Fibroblast of lung (primary cell): ENCODE measurements around the gene RSPH9. TPM values are rescaled to one million over a fixed set of nuclear protein-coding genes. Genes with fewer than 3 reads are reported as not detected.

Source experiments
- DNase-seq, 2 donors: peaks; one replicate each; pipeline versions ENCODE4 v3.0.0 to v3.0.0-alpha.2; 2010; ENCODE audit warnings: low read depth in 2 of 2
- H2AFZ ChIP-seq: 2 replicates; pipeline ENCODE4 v1.5.1; 2012; ENCODE audit warnings: low read length, control low read depth, inconsistent platforms
- H3K27ac ChIP-seq: 2 replicates; pipeline ENCODE4 v1.5.1; 2011; ENCODE audit warnings: low read length, control low read depth; ENCODE audit not compliant: insufficient read depth
- H3K27me3 ChIP-seq: 2 replicates; pipeline ENCODE4 v1.5.1; 2011; ENCODE audit warnings: mild to moderate bottlenecking, low read length; ENCODE audit not compliant: control insufficient read depth, insufficient read depth
- H3K36me3 ChIP-seq: 2 replicates; pipeline ENCODE4 v1.5.1; 2011; ENCODE audit warnings: low read length; ENCODE audit not compliant: control insufficient read depth, insufficient read depth
- H3K4me1 ChIP-seq: 2 replicates; pipeline ENCODE4 v1.5.1; 2011; ENCODE audit warnings: low read length; ENCODE audit not compliant: control insufficient read depth, insufficient read depth; ENCODE audit errors: extremely low read depth
- H3K4me2 ChIP-seq: 2 replicates; pipeline ENCODE4 v1.5.1; 2011; ENCODE audit warnings: low read length, control low read depth; ENCODE audit not compliant: insufficient read depth; ENCODE audit errors: extremely low read depth
- H3K4me3 ChIP-seq, 4 experiments: fragments of 200-600 bp in 1 of 4; sonication (generic) in 1 of 4; replicated peaks in 1 of 4; 2 replicates each; pipeline ENCODE4 v1.5.1; 2011 to 2016; ENCODE audit warnings: low read length in 4 of 4, low read depth in 3 of 4, mild to moderate bottlenecking in 3 of 4, control low read depth in 2 of 4, inconsistent platforms in 1 of 4, mixed read lengths in 1 of 4; ENCODE audit not compliant: insufficient read depth in 1 of 4; ENCODE audit errors: control extremely low read depth in 1 of 4
- H3K79me2 ChIP-seq: 2 replicates; pipeline ENCODE4 v1.5.1; 2012; ENCODE audit warnings: mild to moderate bottlenecking, low read length, inconsistent platforms; ENCODE audit not compliant: control insufficient read depth, insufficient read depth
- H3K9ac ChIP-seq: 2 replicates; pipeline ENCODE4 v1.5.1; 2011; ENCODE audit warnings: mild to moderate bottlenecking, low read length, control low read depth; ENCODE audit not compliant: insufficient read depth
- H3K9me3 ChIP-seq: 2 replicates; pipeline ENCODE4 v1.5.1; 2012; ENCODE audit warnings: low read depth, low read length; ENCODE audit not compliant: control insufficient read depth, insufficient read depth
- H4K20me1 ChIP-seq: 2 replicates; pipeline ENCODE4 v1.5.1; 2011; ENCODE audit warnings: low read length; ENCODE audit not compliant: control insufficient read depth, insufficient read depth; ENCODE audit errors: extremely low read depth
- EZH2 ChIP-seq: IDR thresholded peaks from 2 replicates; pipeline ENCODE4 v1.5.1; 2012; ENCODE audit warnings: low read length, control low read depth, mild to moderate bottlenecking; ENCODE audit errors: missing control alignments
- polyA plus RNA-seq, 2 donors: library from polyadenylated mRNA; depleted of rRNA in 1 of 2; stranded (reverse) in 1 of 2; unstranded in 1 of 2; fragments of >200 nt; gene quantifications; 2 replicates each; pipeline ENCODE4 v1.2.1, GENCODE V29; 2011 to 2012; ENCODE audit warnings: missing spikeins in 1 of 2
- total RNA-seq: library from RNA; depleted of rRNA; stranded (reverse); fragments of >200 nt; gene quantifications from 2 replicates; pipeline ENCODE4 v1.2.1, GENCODE V29; 2014
- TF ChIP-seq, protein P1 (sequence below), 2 donors: IDR thresholded peaks in 1 of 2; conservative IDR thresholded peaks in 1 of 2; 1 replicate in 1 of 2; 2 replicates in 1 of 2; pipeline ENCODE4 v1.5.1; 2011 to 2012; ENCODE audit warnings: low read length in 2 of 2, control low read depth in 1 of 2, inconsistent platforms in 1 of 2, low read depth in 1 of 2, mild to moderate bottlenecking in 1 of 2

RSPH9 gene
- total and polyA plus RNA-seq, 2 donors (not counting 1 experiment from before 2014, with no cell fraction given): 0.87 to 1.7 TPM

DNA sequence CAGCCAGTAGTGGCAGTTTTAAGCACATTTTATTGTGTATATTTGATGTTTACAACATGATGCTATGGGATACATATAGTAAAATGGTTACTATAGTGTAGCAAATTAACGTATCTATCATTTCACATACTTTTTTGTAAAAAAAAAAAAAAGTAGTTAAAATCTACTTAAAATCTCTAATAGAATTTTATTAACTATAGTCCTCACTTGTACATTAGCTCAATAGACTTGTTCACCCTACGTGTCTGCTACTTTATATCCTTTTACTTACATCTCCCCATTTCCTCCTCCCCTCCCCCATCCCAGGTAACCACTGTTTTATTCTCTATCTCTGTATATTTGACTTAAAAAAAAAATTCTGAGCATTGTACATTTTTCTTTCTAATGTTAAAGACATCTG is 38.8 kb upstream of the RSPH9 start:
- no peak overlapping the region for H2AFZ ChIP-seq
- H3K4me2 ChIP-seq: no peak overlapping the region
- H3K27me3 ChIP-seq: no peaks in the 10 kb centered on the region
- no peaks in the 10 kb centered on the region for H4K20me1 ChIP-seq
- H3K9me3 ChIP-seq: no peaks in the 10 kb centered on the region
- peaks cover 3% of the 10 kb centered on the region for H3K36me3 ChIP-seq
- no peak overlapping the region for H3K4me3 ChIP-seq
- DNase-seq: no peak
- H3K4me1 ChIP-seq: no peaks in the 10 kb centered on the region
- H3K27ac ChIP-seq: no peak overlapping the region
- H3K9ac ChIP-seq: no peak overlapping the region
- TF ChIP-seq, protein P1, sequence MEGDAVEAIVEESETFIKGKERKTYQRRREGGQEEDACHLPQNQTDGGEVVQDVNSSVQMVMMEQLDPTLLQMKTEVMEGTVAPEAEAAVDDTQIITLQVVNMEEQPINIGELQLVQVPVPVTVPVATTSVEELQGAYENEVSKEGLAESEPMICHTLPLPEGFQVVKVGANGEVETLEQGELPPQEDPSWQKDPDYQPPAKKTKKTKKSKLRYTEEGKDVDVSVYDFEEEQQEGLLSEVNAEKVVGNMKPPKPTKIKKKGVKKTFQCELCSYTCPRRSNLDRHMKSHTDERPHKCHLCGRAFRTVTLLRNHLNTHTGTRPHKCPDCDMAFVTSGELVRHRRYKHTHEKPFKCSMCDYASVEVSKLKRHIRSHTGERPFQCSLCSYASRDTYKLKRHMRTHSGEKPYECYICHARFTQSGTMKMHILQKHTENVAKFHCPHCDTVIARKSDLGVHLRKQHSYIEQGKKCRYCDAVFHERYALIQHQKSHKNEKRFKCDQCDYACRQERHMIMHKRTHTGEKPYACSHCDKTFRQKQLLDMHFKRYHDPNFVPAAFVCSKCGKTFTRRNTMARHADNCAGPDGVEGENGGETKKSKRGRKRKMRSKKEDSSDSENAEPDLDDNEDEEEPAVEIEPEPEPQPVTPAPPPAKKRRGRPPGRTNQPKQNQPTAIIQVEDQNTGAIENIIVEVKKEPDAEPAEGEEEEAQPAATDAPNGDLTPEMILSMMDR (conservative IDR thresholded peaks at IDR 0.05 in 1 of 2, IDR thresholded peaks at IDR 0.05 in 1 of 2; ENCODE audit: low read depth in 1 of 2, low read length in 2 of 2): no peak
- TF ChIP-seq EZH2: no peak
- H3K79me2 ChIP-seq: no peaks in the 10 kb centered on the region

DNA sequence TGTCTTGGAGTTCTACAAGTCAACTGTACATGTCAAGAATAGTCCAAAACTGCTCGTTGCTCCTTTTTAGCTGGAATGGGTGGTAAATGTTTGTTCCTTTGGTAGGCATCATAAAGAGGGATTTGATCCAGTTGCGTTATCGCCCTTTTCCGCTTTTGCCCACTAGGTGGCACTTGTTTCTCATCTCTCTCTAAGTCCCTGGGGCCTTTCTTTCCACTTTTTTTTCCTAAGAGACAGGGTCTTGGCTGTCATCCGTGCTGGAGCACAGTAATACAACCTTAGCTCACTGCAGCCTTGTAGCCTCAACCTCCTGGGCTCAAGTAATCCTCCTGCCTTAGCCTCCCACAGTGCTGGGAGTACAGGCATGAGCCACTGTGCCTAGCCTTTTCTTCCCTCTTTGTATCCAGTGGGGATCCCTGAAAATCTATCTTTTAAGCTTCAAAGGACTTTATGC is 36.5 kb upstream of the RSPH9 start:
- H3K36me3 ChIP-seq: peaks cover 3% of the 10 kb centered on the region

DNA sequence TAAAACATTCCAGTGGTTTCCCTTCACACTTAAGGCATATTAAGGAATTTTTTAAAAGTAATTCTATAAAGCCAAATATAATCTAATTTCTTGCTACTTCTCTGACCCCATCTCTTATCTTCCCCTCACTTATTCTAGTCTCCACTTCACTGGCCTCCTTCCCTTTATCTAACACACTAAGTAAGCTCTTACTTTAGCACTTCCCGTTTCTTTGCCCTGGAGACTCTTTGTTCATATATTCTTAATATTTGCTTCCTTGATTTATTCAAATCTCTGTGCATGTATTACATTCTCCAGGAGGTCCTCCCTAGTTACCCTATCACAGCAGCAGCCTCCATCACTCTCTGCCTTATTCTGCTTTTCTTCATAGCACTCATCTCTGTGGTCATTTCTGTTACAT is 36.0 kb upstream of the RSPH9 start:
- no peaks in the 10 kb centered on the region for H4K20me1 ChIP-seq
- H3K4me1 ChIP-seq: no peaks in the 10 kb centered on the region
- H3K27ac ChIP-seq: no peak overlapping the region
- H3K79me2 ChIP-seq: no peaks in the 10 kb centered on the region
- no peak overlapping the region for H3K9ac ChIP-seq
- no peak overlapping the region for H2AFZ ChIP-seq
- H3K9me3 ChIP-seq: no peaks in the 10 kb centered on the region
- DNase-seq: no peak
- TF ChIP-seq EZH2: no peak
- TF ChIP-seq, protein P1 (conservative IDR thresholded peaks at IDR 0.05 in 1 of 2, IDR thresholded peaks at IDR 0.05 in 1 of 2; ENCODE audit: low read depth in 1 of 2, low read length in 2 of 2): no peak
- H3K36me3 ChIP-seq: peaks cover 3% of the 10 kb centered on the region
- H3K27me3 ChIP-seq: no peaks in the 10 kb centered on the region
- H3K4me2 ChIP-seq: no peak overlapping the region
- no peak overlapping the region for H3K4me3 ChIP-seq

More for the DNA sequence above, 36.5 kb upstream of the RSPH9 start:
- peak; percentile 70 to 93 for DNase-seq
- no peaks in the 10 kb centered on the region for H3K27me3 ChIP-seq
- no peak for TF ChIP-seq EZH2
- TF ChIP-seq, protein P1 (conservative IDR thresholded peaks at IDR 0.05 in 1 of 2, IDR thresholded peaks at IDR 0.05 in 1 of 2; ENCODE audit: low read depth in 1 of 2, low read length in 2 of 2): peak; percentile 82 to 95
- no peak overlapping the region for H3K9ac ChIP-seq
- no peaks in the 10 kb centered on the region for H3K9me3 ChIP-seq
- H2AFZ ChIP-seq: no peak overlapping the region
- no peaks in the 10 kb centered on the region for H4K20me1 ChIP-seq
- H3K27ac ChIP-seq: no peak overlapping the region
- no peak overlapping the region for H3K4me3 ChIP-seq
- H3K4me2 ChIP-seq: no peak overlapping the region
- no peaks in the 10 kb centered on the region for H3K79me2 ChIP-seq
- no peaks in the 10 kb centered on the region for H3K4me1 ChIP-seq
